NCI-H526 (cell line): Measurements from ENCODE around the gene NRK.
"Not testable (repeated sequence)": the region's sequence is repeated elsewhere in the genome, so short reads cannot be mapped to it uniquely, and the experiment has no call there.

Experiments used
- DNase-seq, 2 experiments: peaks; one replicate each; lab custom pipeline; 2025; lab: John Stamatoyannopoulos, UW

NRK gene

DNA sequence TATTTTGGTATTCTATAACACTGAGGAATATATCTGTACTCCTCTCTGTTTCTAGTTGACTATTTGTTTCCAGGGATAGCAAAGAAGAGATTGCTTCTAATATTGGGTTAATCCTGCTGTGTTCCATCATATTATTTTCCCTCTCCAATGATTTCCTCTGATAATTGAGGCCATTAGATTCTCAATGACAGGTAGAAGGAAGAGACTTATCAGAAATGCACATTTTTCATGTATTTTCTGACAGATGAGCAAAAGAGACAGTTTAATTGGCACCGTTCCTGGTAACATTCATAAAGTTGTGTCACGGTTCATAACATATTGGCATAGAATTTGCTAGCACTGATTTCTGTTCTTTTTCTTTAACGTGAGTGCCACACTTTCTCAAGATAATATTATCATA is 58.2 kb downstream of the NRK start:
- no peak for DNase-seq

GRCh38 chrX:105882581-105883275 is 60.4 kb downstream of the NRK start:
- peak in 1 of 2 experiments; percentile 18 for DNase-seq

DNA sequence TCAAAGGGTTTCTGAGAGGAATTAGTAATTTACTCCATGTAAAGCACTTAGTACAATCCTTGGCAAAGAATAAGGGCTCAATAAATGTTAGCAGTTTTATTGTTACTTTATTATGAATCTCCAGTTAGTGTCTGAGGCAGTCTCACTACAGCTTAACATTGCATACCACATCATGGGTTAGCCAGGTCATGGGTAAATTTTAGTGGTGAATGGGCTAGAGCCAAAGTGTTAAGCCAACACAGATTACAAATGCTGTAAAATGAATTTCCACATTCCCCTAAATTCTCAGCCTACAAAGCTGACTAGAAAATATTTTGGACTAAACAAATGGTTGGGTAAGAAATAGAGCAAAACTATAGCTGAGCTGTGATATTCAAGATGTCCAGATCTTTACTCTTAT is 72.4 kb downstream of the NRK start:
- DNase-seq: no peak

DNA sequence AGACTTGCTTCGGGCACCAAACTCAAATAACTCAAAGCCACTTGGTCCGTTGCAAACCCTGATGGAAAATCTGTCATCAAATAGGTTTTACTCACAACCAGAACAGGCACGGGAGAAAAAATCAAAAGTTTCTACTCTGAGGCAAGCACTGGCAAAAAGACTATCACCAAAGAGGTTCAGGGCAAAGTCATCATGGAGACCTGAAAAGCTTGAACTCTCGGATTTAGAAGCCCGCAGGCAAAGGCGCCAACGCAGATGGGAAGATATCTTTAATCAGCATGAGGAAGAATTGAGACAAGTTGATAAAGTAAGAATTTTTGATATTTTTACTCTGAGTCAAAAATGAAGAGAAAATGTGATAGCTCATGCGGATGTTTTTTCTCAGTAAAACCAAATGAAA is 87.2 kb downstream of the NRK start:
- DNase-seq: no peak

- no peak for DNase-seq
These were observed 88.3 kb downstream of the NRK start for GRCh38 chrX:105910563-105911105.

GRCh38 chrX:105945266-105945665 is 122.9 kb downstream of the NRK start:
- no peak for DNase-seq

DNA sequence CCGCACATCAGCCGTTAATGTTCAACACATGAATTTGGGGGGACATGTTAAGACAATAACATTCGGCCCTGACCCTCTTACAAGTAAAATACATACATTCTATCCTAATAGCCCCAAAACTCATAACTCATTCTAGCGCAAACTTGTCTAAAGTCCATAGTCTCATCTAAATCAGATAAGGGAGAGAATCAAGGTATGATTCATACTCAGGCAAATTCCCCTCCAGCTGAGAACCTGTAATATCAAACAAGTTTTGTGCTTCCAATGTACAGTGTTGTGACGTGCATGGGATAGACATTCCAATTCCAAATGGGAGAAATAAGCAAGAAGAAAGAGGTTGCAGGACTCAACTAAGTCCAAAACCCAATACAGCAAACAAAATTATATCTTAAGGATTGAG is 147.1 kb downstream of the NRK start:
- DNase-seq: no peak

DNA sequence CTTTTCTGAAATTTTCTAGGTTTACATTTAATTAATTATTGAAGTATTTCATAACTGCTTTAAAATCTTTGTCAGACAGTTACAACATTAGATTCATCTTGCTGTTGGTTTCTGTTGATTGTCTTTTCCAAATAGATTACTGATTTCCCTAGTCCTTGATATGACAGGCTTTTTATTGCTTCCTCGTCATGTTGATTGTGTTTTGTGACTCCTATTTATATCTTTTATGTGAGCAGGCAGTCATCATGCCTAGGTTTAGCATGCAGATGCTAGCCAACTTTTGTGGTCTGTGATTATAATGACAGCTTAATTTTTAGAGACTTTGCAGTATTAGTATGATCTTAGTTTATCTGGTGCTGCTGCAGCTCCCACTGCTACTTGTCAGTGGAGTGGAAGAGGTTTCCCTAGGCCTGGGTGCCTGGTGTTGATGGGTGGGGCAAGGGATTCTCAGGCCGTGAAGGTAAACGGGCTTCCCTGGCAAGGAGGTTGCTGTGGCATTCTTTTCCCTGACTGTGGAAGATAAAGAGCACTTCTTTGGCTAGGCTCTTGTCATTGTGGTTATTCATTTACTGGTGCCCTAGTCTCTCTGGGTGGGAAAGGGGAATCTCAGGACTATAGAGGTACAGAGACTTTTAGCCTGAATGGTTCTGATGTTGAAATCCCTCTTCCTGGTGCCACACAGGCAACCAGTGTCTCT is 150.5 kb downstream of the NRK start:
- DNase-seq: no peak

DNA sequence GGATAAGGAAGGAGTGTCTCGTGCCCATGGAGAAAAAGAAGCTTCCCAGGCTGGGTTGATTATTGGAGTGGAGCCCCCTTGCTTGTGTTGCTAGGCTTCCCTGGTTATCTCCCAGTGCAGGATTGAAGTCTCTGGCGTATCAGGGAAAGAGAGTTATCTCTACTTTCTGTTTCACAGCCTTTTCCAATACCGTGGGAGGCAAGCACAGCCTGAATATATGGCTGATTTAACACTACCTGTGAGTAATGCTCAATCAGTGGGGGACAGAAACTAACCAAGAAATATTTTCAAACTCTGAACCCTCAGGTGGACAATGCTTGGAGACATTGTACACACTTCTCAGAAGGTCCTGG is 151.0 kb downstream of the NRK start:
- DNase-seq: no peak

DNA sequence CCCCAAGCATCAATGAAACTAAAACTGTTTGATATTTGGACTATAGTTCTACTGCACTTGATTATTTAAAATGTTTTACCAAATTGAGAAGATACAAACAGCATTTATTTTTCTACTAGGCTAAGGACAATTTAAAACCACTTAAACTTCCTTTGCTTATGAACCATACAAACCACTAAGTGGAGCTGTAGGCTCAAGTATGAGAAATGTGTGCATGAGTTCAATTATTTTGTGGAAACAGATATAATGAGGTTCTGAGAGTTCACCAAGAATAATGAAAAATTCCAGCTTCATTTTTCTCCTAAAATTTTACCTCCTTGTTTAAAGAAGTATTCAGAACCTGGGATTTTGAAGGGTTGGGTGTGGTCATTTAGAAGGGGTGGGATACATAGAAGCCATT is 153.0 kb downstream of the NRK start:
- peak in 1 of 2 experiments; percentile 41 for DNase-seq

- no peak for DNase-seq
These were observed 159.6 kb downstream of the NRK start for GRCh38 chrX:105981772-105982485.

GRCh38 chrX:105988487-105988886 is 166.1 kb downstream of the NRK start:
- not testable (repeated sequence) for DNase-seq

- no peak for DNase-seq
These were observed 177.0 kb downstream of the NRK start for GRCh38 chrX:105999294-105999693.

- DNase-seq: no peak
These were observed 177.9 kb downstream of the NRK start for GRCh38 chrX:106000203-106000602.

DNA sequence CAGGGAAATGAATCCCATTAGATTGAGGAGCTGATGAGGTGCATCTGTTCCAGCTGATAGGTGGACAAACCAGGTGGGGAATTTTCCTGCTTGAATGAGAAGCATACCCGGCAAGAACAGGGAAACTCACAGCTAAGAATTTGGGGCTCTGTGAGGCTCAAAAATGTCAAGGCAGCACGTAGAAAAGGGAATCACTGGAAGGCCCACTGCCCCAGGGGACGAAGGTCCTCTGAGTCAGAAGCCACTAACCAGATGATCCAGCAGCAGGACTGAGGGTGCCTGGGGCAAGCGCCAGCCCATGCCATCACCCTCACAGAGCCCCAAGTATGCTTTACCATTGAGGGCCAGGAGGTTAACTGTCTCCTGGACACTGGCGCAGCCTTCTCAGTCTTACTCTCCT is 178.3 kb downstream of the NRK start:
- not testable (repeated sequence) for DNase-seq

GRCh38 chrX:106005684-106006083 is 183.3 kb downstream of the NRK start:
- DNase-seq: no peak

- DNase-seq: peak in 1 of 2 experiments; percentile 25
These were observed 185.5 kb downstream of the NRK start for GRCh38 chrX:106007815-106008214.
